Activated CD4-positive, alpha-beta T cell treated with anti-CD3 and anti-CD28 coated beads, Interleukin-2, amount 50 U/mL, for 24 hours (primary cell): ENCODE data around the gene FBXO21.
"Not testable (repeated sequence)": the region's sequence is repeated elsewhere in the genome, so short reads cannot be mapped to it uniquely, and the experiment has no call there.

Experiments used
- DNase-seq, 2 donors: peaks; one replicate each; pipeline ENCODE4 v3.0.0-alpha.2; 2020; ENCODE audit warnings: low read depth in 1 of 2, low spot score in 1 of 2

FBXO21 gene

GRCh38 chr12:117109943-117110635 lies 80.2 kb downstream of the FBXO21 start:
- no peak for DNase-seq

- DNase-seq = no peak
These were observed 84.4 kb downstream of the FBXO21 start for GRCh38 chr12:117105902-117106301.

GRCh38 chr12:117104003-117104402 lies 86.3 kb downstream of the FBXO21 start:
- DNase-seq = not testable (repeated sequence)

- DNase-seq = no peak
These were observed 87.5 kb downstream of the FBXO21 start for GRCh38 chr12:117102800-117103181.

- no peak for DNase-seq
These were observed 88.1 kb downstream of the FBXO21 start for GRCh38 chr12:117101953-117102799.

- DNase-seq = no peak
These were observed 89.2 kb downstream of the FBXO21 start for GRCh38 chr12:117100851-117101673.

GRCh38 chr12:117100251-117100650 lies 90.0 kb downstream of the FBXO21 start:
- DNase-seq = no peak

- no peak for DNase-seq
These were observed 91.7 kb downstream of the FBXO21 start for GRCh38 chr12:117098361-117099217.

- no peak for DNase-seq
These were observed 92.3 kb downstream of the FBXO21 start for GRCh38 chr12:117098024-117098360.

- no peak for DNase-seq
These were observed 93.1 kb downstream of the FBXO21 start for GRCh38 chr12:117097159-117097558.

- no peak for DNase-seq
These were observed 93.7 kb downstream of the FBXO21 start for GRCh38 chr12:117096501-117097042.

- DNase-seq = not testable (repeated sequence)
These were observed 95.1 kb downstream of the FBXO21 start for GRCh38 chr12:117095191-117095590.

- DNase-seq = no peak
These were observed 96.2 kb downstream of the FBXO21 start for GRCh38 chr12:117093918-117094630.

GRCh38 chr12:117093431-117093830 lies 96.8 kb downstream of the FBXO21 start:
- no peak for DNase-seq

GRCh38 chr12:117092886-117093285 lies 97.4 kb downstream of the FBXO21 start:
- no peak for DNase-seq

- no peak for DNase-seq
These were observed 97.8 kb downstream of the FBXO21 start for GRCh38 chr12:117092511-117092780.
